H1 (cell line): ENCODE measurements around the gene NLRP3. TPM values are rescaled to one million over a fixed set of nuclear protein-coding genes. Genes with fewer than 3 reads are reported as not detected.

Experiments
- CTCF ChIA-PET: fragments of 300-600 bp; sonication (Branson Sonifier 250); formaldehyde crosslinking; loops from one replicate; lab custom pipeline; 2021; ENCODE audit not compliant: partially characterized antibody; lab: Charles Lee
- POLR2A ChIA-PET: fragments of 300-600 bp; sonication (Branson Sonifier 250); formaldehyde crosslinking; loops from one replicate; lab custom pipeline; 2021; ENCODE audit warnings: inconsistent platforms; ENCODE audit not compliant: partially characterized antibody; lab: Charles Lee
- DNase-seq, 2 experiments: peaks; one replicate each; pipeline versions ENCODE4 v3.0.0 to v3.0.0-alpha.2; 2010 to 2022; ENCODE audit warnings: low spot score in 2 of 2, low read depth in 1 of 2, mixed read lengths in 1 of 2
- FAIRE-seq: peaks from 2 replicates; lab custom pipeline; 2011; peaks lifted over from hg19 to GRCh38; lab: Jason Lieb, UNC
- H2AFZ ChIP-seq: 2 replicates; pipeline ENCODE4 v1.8.1; 2012; ENCODE audit warnings: low read length, inconsistent platforms
- H2AK5ac ChIP-seq: 2 replicates; pipeline ENCODE4 v1.6.1; 2013; ENCODE audit warnings: low read depth, low read length
- H2BK120ac ChIP-seq: replicated peaks from 2 replicates; pipeline ENCODE3; 2013; ENCODE audit warnings: low read depth, low read length, inconsistent platforms
- H2BK12ac ChIP-seq: 2 replicates; pipeline ENCODE4 v1.6.1; 2013; ENCODE audit warnings: low read depth, low read length
- H2BK15ac ChIP-seq: 2 replicates; pipeline ENCODE4 v1.6.1; 2013; ENCODE audit warnings: low read length
- H2BK20ac ChIP-seq: 2 replicates; pipeline ENCODE4 v1.6.1; 2013; ENCODE audit warnings: low read length
- H2BK5ac ChIP-seq: 2 replicates; pipeline ENCODE4 v1.6.1; 2013; ENCODE audit warnings: low read depth, low read length
- H3K14ac ChIP-seq: 2 replicates; pipeline ENCODE4 v1.6.1; 2013; ENCODE audit warnings: inconsistent platforms; ENCODE audit not compliant: insufficient read length
- H3K18ac ChIP-seq: 2 replicates; pipeline ENCODE4 v1.6.1; 2013; ENCODE audit warnings: low read length; ENCODE audit errors: extremely low read depth
- H3K23ac ChIP-seq: 2 replicates; pipeline ENCODE4 v1.6.1; 2013; ENCODE audit warnings: inconsistent platforms; ENCODE audit not compliant: insufficient read length
- H3K23me2 ChIP-seq: 2 replicates; pipeline ENCODE4 v1.6.1; 2013; ENCODE audit warnings: low read depth, low read length
- H3K27ac ChIP-seq: 2 replicates; pipeline ENCODE4 v1.6.1; 2011; ENCODE audit warnings: low read depth, low read length, inconsistent platforms
- H3K27me3 ChIP-seq, 4 experiments: replicated peaks in 1 of 4; 1 replicate in 1 of 4; 2 replicates in 3 of 4; pipeline versions ENCODE4 v1.6.1 to v1.8.1; 2011 to 2013; ENCODE audit warnings: low read length in 3 of 4, mild to moderate bottlenecking in 3 of 4, inconsistent platforms in 2 of 4, mixed read lengths in 2 of 4, moderate library complexity in 1 of 4; ENCODE audit not compliant: control insufficient read depth in 3 of 4, insufficient read depth in 3 of 4; ENCODE audit errors: extremely low read depth in 1 of 4
- H3K36me3 ChIP-seq, 4 experiments: 2 replicates each; pipeline versions ENCODE4 v1.6.1 to v1.8.1; 2011 to 2013; ENCODE audit warnings: mild to moderate bottlenecking in 4 of 4, low read length in 3 of 4, moderate library complexity in 2 of 4, control low read depth in 1 of 4, inconsistent platforms in 1 of 4; ENCODE audit not compliant: insufficient read depth in 4 of 4, control insufficient read depth in 2 of 4
- H3K4ac ChIP-seq: replicated peaks from 2 replicates; pipeline ENCODE3; 2013; ENCODE audit warnings: low read length, low read depth, mixed read lengths, inconsistent platforms; ENCODE audit not compliant: insufficient read length
- H3K4me1 ChIP-seq, 4 experiments: replicated peaks in 1 of 4; 1 replicate in 1 of 4; 2 replicates in 3 of 4; pipeline versions ENCODE4 v1.6.1 to v1.8.1; 2011 to 2013; ENCODE audit warnings: low read length in 3 of 4, inconsistent platforms in 2 of 4, mixed read lengths in 1 of 4; ENCODE audit not compliant: insufficient read depth in 4 of 4, control insufficient read depth in 3 of 4
- H3K4me2 ChIP-seq, 2 experiments: 2 replicates each; pipeline versions ENCODE4 v1.6.1 to v1.8.1; 2011 to 2013; ENCODE audit warnings: low read depth in 2 of 2, low read length in 2 of 2, control low read depth in 1 of 2, inconsistent platforms in 1 of 2, mild to moderate bottlenecking in 1 of 2; ENCODE audit not compliant: insufficient read depth in 1 of 2
- H3K4me3 ChIP-seq, 4 experiments: fragments of 200-600, 300-600 bp in 1 of 4; sonication (generic), shearing (Covaris generic), sonication (Bioruptor Twin) in 1 of 4; 2 replicates each; pipeline versions ENCODE4 v1.5.1 to v1.8.1; 2011 to 2016; ENCODE audit warnings: low read length in 4 of 4, low read depth in 3 of 4, control low read depth in 2 of 4, inconsistent platforms in 2 of 4, mild to moderate bottlenecking in 2 of 4, mixed read lengths in 1 of 4, moderate library complexity in 1 of 4; ENCODE audit not compliant: insufficient read depth in 2 of 4; ENCODE audit errors: extremely low read depth in 1 of 4
- H3K56ac ChIP-seq: replicated peaks from 2 replicates; pipeline ENCODE3; 2013; ENCODE audit warnings: low read depth, mild to moderate bottlenecking, mixed read lengths, low read length, inconsistent platforms; ENCODE audit not compliant: insufficient read length
- H3K79me1 ChIP-seq: 2 replicates; pipeline ENCODE4 v1.6.1; 2013; ENCODE audit warnings: low read depth, low read length, control low read depth
- H3K79me2 ChIP-seq, 2 experiments: 2 replicates each; pipeline versions ENCODE4 v1.6.1 to v1.8.1; 2012 to 2013; ENCODE audit warnings: low read length in 2 of 2, mild to moderate bottlenecking in 2 of 2, inconsistent platforms in 1 of 2; ENCODE audit not compliant: insufficient read depth in 2 of 2, control insufficient read depth in 1 of 2
- H3K9ac ChIP-seq, 4 experiments: replicated peaks in 1 of 4; 1 replicate in 1 of 4; 2 replicates in 3 of 4; pipeline versions ENCODE4 v1.6.1 to v1.8.1; 2011 to 2013; ENCODE audit warnings: low read depth in 3 of 4, low read length in 3 of 4, control low read depth in 2 of 4, mild to moderate bottlenecking in 2 of 4, moderate library complexity in 2 of 4, inconsistent platforms in 1 of 4; ENCODE audit errors: extremely low read depth in 1 of 4
- H3K9me3 ChIP-seq, 2 experiments: 2 replicates each; pipeline versions ENCODE4 v1.6.1 to v1.8.1; 2012 to 2013; ENCODE audit warnings: mild to moderate bottlenecking in 2 of 2, moderate library complexity in 2 of 2, control low read depth in 1 of 2, inconsistent platforms in 1 of 2, low read depth in 1 of 2, low read length in 1 of 2, mixed read lengths in 1 of 2; ENCODE audit not compliant: insufficient read depth in 2 of 2
- H4K20me1 ChIP-seq, 2 experiments: replicated peaks in 1 of 2; 2 replicates each; pipeline versions ENCODE3 to v1.8.1; 2011 to 2013; ENCODE audit warnings: inconsistent platforms in 2 of 2, low read length in 2 of 2, mild to moderate bottlenecking in 1 of 2; ENCODE audit not compliant: insufficient read depth in 2 of 2, control insufficient read depth in 1 of 2
- H4K5ac ChIP-seq: 2 replicates; pipeline ENCODE4 v1.6.1; 2013; ENCODE audit warnings: low read length, low read depth, mixed read lengths, inconsistent platforms; ENCODE audit not compliant: insufficient read length
- H4K8ac ChIP-seq: 2 replicates; pipeline ENCODE4 v1.8.0; 2013; ENCODE audit warnings: mild to moderate bottlenecking, moderate library complexity, low read length, inconsistent platforms; ENCODE audit not compliant: insufficient read depth; ENCODE audit errors: extremely low read depth
- H4K91ac ChIP-seq: replicated peaks from 2 replicates; pipeline ENCODE3; 2013; ENCODE audit warnings: low read length, mixed read lengths, inconsistent platforms; ENCODE audit not compliant: insufficient read length
- E2F6 ChIP-seq: IDR thresholded peaks from 2 replicates; pipeline ENCODE4 v1.6.1; 2012; ENCODE audit warnings: inconsistent platforms
- HDAC6 ChIP-seq: IDR thresholded peaks from one replicate; pipeline ENCODE4 v1.7.1; 2012; ENCODE audit warnings: low read depth, mild to moderate bottlenecking, inconsistent platforms, low read length, moderate library complexity
- WGBS, 2 experiments: shearing (Covaris generic) in 1 of 2; methylation state at CpG; one replicate each; pipeline versions ENCODE4 v1.1.6 to v1.1.7; 2013 to 2015; ENCODE audit warnings: low lambda C conversion rate in 2 of 2, mixed read lengths in 2 of 2, inconsistent platforms in 1 of 2, low coverage in 1 of 2, missing lambda C conversion rate in 1 of 2; ENCODE audit not compliant: insufficient replicate concordance in 2 of 2, insufficient coverage in 1 of 2, insufficient read length in 1 of 2; ENCODE audit errors: extremely low coverage in 1 of 2, missing lambda C conversion rate in 1 of 2; 5-methylcytosine and 5-hydroxymethylcytosine counted together
- polyA plus RNA-seq, 7 experiments: library from polyadenylated mRNA; depleted of rRNA in 3 of 7; stranded (reverse) in 5 of 7; unstranded in 2 of 7; fragments of >200 nt in 5 of 7; fragments of 200-250 nt in 2 of 7; gene quantifications; 1 replicate in 5 of 7; 2 replicates in 1 of 7; 4 replicates in 1 of 7; pipeline versions ENCODE4 v1.2.1 to v1.2.3, GENCODE V29; 2011 to 2013; ENCODE audit warnings: missing spikeins in 2 of 7, mixed read lengths in 2 of 7
- total RNA-seq: library from RNA; stranded (reverse); fragmentation: NEBNext Ultra II Directional; extraction: Animal tissue kit (Norgen Biotek cat#: 25700); gene quantifications from 2 replicates; pipeline ENCODE4 v1.2.1, GENCODE V29; 2021

The NLRP3 gene
- total and polyA plus RNA-seq, 2 of the 8 experiments (the other 6 are each of a cell fraction or from before 2014, with no cell fraction given), result 0.05 to 0.19 TPM

GRCh38 chr1:247387565-247387964, 28.4 kb upstream of the NLRP3 start:
- H3K9me3 ChIP-seq, result peaks cover 12 to 17% of the 10 kb centered on the region in 2 experiments; a peak in 2 of 4 replicates
- DNase-seq, result no peak
- H2AK5ac ChIP-seq, result no peak overlapping the region
- no peaks in the 10 kb centered on the region; the same call in 1 of the 2 replicates for H3K79me1 ChIP-seq
- H3K36me3 ChIP-seq, result no peaks in the 10 kb centered on the region; a peak in 1 of 8 replicates
- no peak overlapping the region; the same call in 1 of the 2 replicates for H2BK12ac ChIP-seq
- ChIA-PET POLR2A (interaction anchor here (1.2 to 1.9 kb wide), 2 partner anchors 9 to 11 kb away, joined by 3 to 9 read pairs; no protein-coding TSS in a partner anchor), CTCF (interaction anchor here (1.1 to 5.8 kb wide), 7 partner anchors 8 to 99 kb away, joined by 3 to 53 read pairs (median 12); no protein-coding TSS in a partner anchor)
- peaks cover 0 to 7% (median 2%) of the 10 kb centered on the region in 4 experiments; a peak in 3 of 7 replicates for H3K27me3 ChIP-seq
- no peaks in the 10 kb centered on the region for H3K23me2 ChIP-seq
- no peak overlapping the region for H4K5ac ChIP-seq
- TF ChIP-seq E2F6 (peak; percentile 40; the same call in 1 of the 2 replicates), HDAC6 (no peak)
- 0 out of 2 replicates have a peak overlapping the region, but pooled peaks have one; percentile 2 for H2AFZ ChIP-seq
- no peak overlapping the region for H3K23ac ChIP-seq
- no peaks in the 10 kb centered on the region for H3K79me2 ChIP-seq
- no peak overlapping the region for H3K4me2 ChIP-seq
- no peak overlapping the region for H2BK15ac ChIP-seq
- H3K56ac ChIP-seq, result no peak overlapping the region
- peak overlapping the region; percentile 58 for H4K8ac ChIP-seq
- H2BK20ac ChIP-seq, result peak overlapping the region; percentile 86; the same call in 1 of the 2 replicates
- no peaks in the 10 kb centered on the region for H4K20me1 ChIP-seq
- no peak overlapping the region for H3K14ac ChIP-seq
- no peak overlapping the region for H3K4ac ChIP-seq
- H3K4me3 ChIP-seq, result no peak overlapping the region
- 45% methylated on average over 5 of the region's 5 CpGs; no CpG with 5 or more reads in 1 of the 2 experiments for WGBS, 2 experiments
- H2BK120ac ChIP-seq, result no peak overlapping the region
- 0 out of 2 replicates have a peak overlapping the region, but pooled peaks have one; percentile 28 for H3K18ac ChIP-seq
- no peak overlapping the region for H4K91ac ChIP-seq
- H2BK5ac ChIP-seq, result no peak overlapping the region; the same call in 1 of the 2 replicates
- no peak overlapping the region for H3K9ac ChIP-seq
- no peak overlapping the region for H3K27ac ChIP-seq
- peaks cover 0 to 7% (median 6%) of the 10 kb centered on the region in 4 experiments for H3K4me1 ChIP-seq
- FAIRE-seq, result no peak
